Subcutaneous abdominal adipose tissue (tissue), 5 donors: Measurements from ENCODE around the gene PCBP4.
A peak's percentile ranks its signal among the peaks of the same experiment; 100 is the strongest.

Source experiments
- H3K27ac ChIP-seq: one replicate; pipeline ENCODE4 v1.7.0; 2013; ENCODE audit warnings: low read depth, mild to moderate bottlenecking, inconsistent platforms, low read length, moderate library complexity
- H3K27me3 ChIP-seq, 5 donors: one replicate each; pipeline ENCODE4 v1.7.0; 2013; ENCODE audit warnings: low read length in 5 of 5, inconsistent platforms in 1 of 5; ENCODE audit not compliant: control insufficient read depth in 5 of 5, insufficient read depth in 4 of 5
- H3K36me3 ChIP-seq, 5 donors: one replicate each; pipeline ENCODE4 v1.7.0; 2013; ENCODE audit warnings: low read length in 5 of 5; ENCODE audit not compliant: control insufficient read depth in 5 of 5, insufficient read depth in 5 of 5
- H3K4me1 ChIP-seq, 5 donors: one replicate each; pipeline ENCODE4 v1.7.0; 2013; ENCODE audit warnings: low read length in 5 of 5, mild to moderate bottlenecking in 3 of 5, moderate library complexity in 1 of 5; ENCODE audit not compliant: control insufficient read depth in 5 of 5, insufficient read depth in 5 of 5
- H3K4me3 ChIP-seq, 5 donors: one replicate each; pipeline ENCODE4 v1.7.0; 2013; ENCODE audit warnings: low read length in 5 of 5, low read depth in 1 of 5
- H3K9ac ChIP-seq, 5 donors: one replicate each; pipeline ENCODE4 v1.7.0; 2013; ENCODE audit warnings: low read length in 5 of 5, mild to moderate bottlenecking in 4 of 5, moderate library complexity in 3 of 5
- H3K9me3 ChIP-seq, 5 donors: one replicate each; pipeline ENCODE4 v1.7.0; 2013; ENCODE audit warnings: low read length in 5 of 5; ENCODE audit not compliant: control insufficient read depth in 5 of 5
- donor health status: healthy.
- donor health status: healthy.
- donor health status: healthy.
- donor health status: healthy.
- donor health status: healthy.

Gene PCBP4

GRCh38 chr3:51948016-51948580, 19.2 kb downstream of the PCBP4 start:
- peaks cover 0 to 7% (median 6%) of the 10 kb centered on the region in 5 donors for H3K4me1 ChIP-seq
- H3K9ac ChIP-seq, result no peak overlapping the region

GRCh38 chr3:51947215-51947900, 19.9 kb downstream of the PCBP4 start:
- Histone ChIP-seq H3K27me3 (no peaks in the 10 kb centered on the region), H3K9ac (no peak overlapping the region), H3K4me3 (no peak overlapping the region), H3K36me3 (peaks cover 0 to 51% (median 30%) of the 10 kb centered on the region in 5 donors), H3K9me3 (no peaks in the 10 kb centered on the region), H3K27ac (no peak overlapping the region), H3K4me1 (peaks cover 3 to 14% (median 13%) of the 10 kb centered on the region in 5 donors)

More at GRCh38 chr3:51948016-51948580, 19.2 kb downstream of the PCBP4 start:
- Histone ChIP-seq H3K4me3 (no peak overlapping the region), H3K9me3 (no peaks in the 10 kb centered on the region), H3K27me3 (no peaks in the 10 kb centered on the region), H3K36me3 (peaks cover 0 to 51% (median 30%) of the 10 kb centered on the region in 5 donors), H3K27ac (no peak overlapping the region)

GRCh38 chr3:51946796-51947195, 20.5 kb downstream of the PCBP4 start:
- Histone ChIP-seq H3K9me3 (no peaks in the 10 kb centered on the region), H3K27me3 (no peaks in the 10 kb centered on the region), H3K9ac (no peak overlapping the region), H3K27ac (no peak overlapping the region), H3K4me1 (peaks cover 3 to 16% (median 16%) of the 10 kb centered on the region in 5 donors), H3K36me3 (peaks cover 0 to 51% (median 30%) of the 10 kb centered on the region in 5 donors), H3K4me3 (no peak overlapping the region)

GRCh38 chr3:51945926-51946705, 21.1 kb downstream of the PCBP4 start:
- Histone ChIP-seq H3K4me1 (peaks cover 4 to 22% (median 21%) of the 10 kb centered on the region in 5 donors), H3K9me3 (no peaks in the 10 kb centered on the region), H3K27me3 (no peaks in the 10 kb centered on the region), H3K9ac (no peak overlapping the region), H3K4me3 (no peak overlapping the region), H3K36me3 (peaks cover 0 to 51% (median 30%) of the 10 kb centered on the region in 5 donors), H3K27ac (no peak overlapping the region)

- Histone ChIP-seq H3K9ac (no peak overlapping the region), H3K4me3 (no peak overlapping the region), H3K9me3 (no peaks in the 10 kb centered on the region), H3K36me3 (peaks cover 0 to 51% (median 30%) of the 10 kb centered on the region in 5 donors), H3K4me1 (peaks cover 4 to 31% (median 30%) of the 10 kb centered on the region in 5 donors), H3K27ac (no peak overlapping the region), H3K27me3 (no peaks in the 10 kb centered on the region)
These were observed 22.0 kb downstream of the PCBP4 start for GRCh38 chr3:51945031-51945840.

- Histone ChIP-seq H3K36me3 (peaks cover 0 to 47% (median 30%) of the 10 kb centered on the region in 5 donors), H3K4me1 (peaks cover 4 to 35% (median 31%) of the 10 kb centered on the region in 5 donors), H3K27ac (no peak overlapping the region), H3K9ac (peak overlapping the region in 1 of 5 donors; percentile 3), H3K27me3 (no peaks in the 10 kb centered on the region), H3K4me3 (no peak overlapping the region), H3K9me3 (no peaks in the 10 kb centered on the region)
These were observed 22.7 kb downstream of the PCBP4 start for GRCh38 chr3:51944451-51945021.

GRCh38 chr3:51943451-51944391, 23.5 kb downstream of the PCBP4 start:
- Histone ChIP-seq H3K27ac (peak overlapping the region; percentile 95), H3K9me3 (no peaks in the 10 kb centered on the region), H3K27me3 (no peaks in the 10 kb centered on the region), H3K9ac (peak overlapping the region in 4 of 5 donors; percentile 86 to 90 (median 88)), H3K4me3 (peak overlapping the region in 3 of 5 donors; percentile 67 to 72 (median 70)), H3K36me3 (peaks cover 0 to 43% (median 25%) of the 10 kb centered on the region in 5 donors), H3K4me1 (peaks cover 4 to 42% (median 31%) of the 10 kb centered on the region in 5 donors)

GRCh38 chr3:51942603-51943450, 24.4 kb downstream of the PCBP4 start:
- Histone ChIP-seq H3K9ac (peak overlapping the region; percentile 86 to 90 (median 87)), H3K9me3 (no peaks in the 10 kb centered on the region), H3K36me3 (peaks cover 0 to 42% (median 28%) of the 10 kb centered on the region in 5 donors), H3K4me3 (peak overlapping the region; percentile 67 to 73 (median 71)), H3K27ac (peak overlapping the region; percentile 95), H3K4me1 (peaks cover 4 to 44% (median 31%) of the 10 kb centered on the region in 5 donors), H3K27me3 (no peaks in the 10 kb centered on the region)
